Measurements from ENCODE around the gene KCTD11.
A peak's percentile ranks its signal among the peaks of the same experiment; 100 is the strongest.
"Not testable (repeated sequence)": the region's sequence is repeated elsewhere in the genome, so short reads cannot be mapped to it uniquely, and the experiment has no call there.

Gene KCTD11

GRCh38 chr17:7322520-7323194 lies 29.3 kb upstream of the KCTD11 start:
- no peak for DNase-seq (ENCODE audit: low read depth in 1 of 2, low spot score in 1 of 2)

- peak; percentile 50 to 51 for DNase-seq (ENCODE audit: low read depth in 1 of 2, low spot score in 1 of 2)
Measured at GRCh38 chr17:7323731-7324437, 28.1 kb upstream of the KCTD11 start.

- no peak for DNase-seq (ENCODE audit: low read depth in 1 of 2, low spot score in 1 of 2)
Measured at GRCh38 chr17:7324438-7324779, 27.6 kb upstream of the KCTD11 start.

GRCh38 chr17:7325031-7325528 lies 26.9 kb upstream of the KCTD11 start:
- no peak for DNase-seq (ENCODE audit: low read depth in 1 of 2, low spot score in 1 of 2)

GRCh38 chr17:7326186-7326585 lies 25.8 kb upstream of the KCTD11 start:
- DNase-seq (ENCODE audit: low read depth in 1 of 2, low spot score in 1 of 2) = no peak

GRCh38 chr17:7327056-7327455 lies 24.9 kb upstream of the KCTD11 start:
- DNase-seq (ENCODE audit: low read depth in 1 of 2, low spot score in 1 of 2) = no peak

- DNase-seq (ENCODE audit: low read depth in 1 of 2, low spot score in 1 of 2) = no peak
Measured at GRCh38 chr17:7327501-7327900, 24.5 kb upstream of the KCTD11 start.

GRCh38 chr17:7328009-7328408 lies 24.0 kb upstream of the KCTD11 start:
- DNase-seq (ENCODE audit: low read depth in 1 of 2, low spot score in 1 of 2) = no peak

GRCh38 chr17:7328840-7329373 lies 23.1 kb upstream of the KCTD11 start, which contains the start of gene NEURL4:
Gene NEURL4 (minus strand): TSS chr17:7329335. CDS start chr17:7329312, 23 bp downstream.
- DNase-seq (ENCODE audit: low read depth in 1 of 2, low spot score in 1 of 2) = no peak

GRCh38 chr17:7329374-7329996 lies 22.5 kb upstream of the KCTD11 start:
- peak; percentile 89 to 94 for DNase-seq (ENCODE audit: low read depth in 1 of 2, low spot score in 1 of 2)

- peak; percentile 51 to 63 for DNase-seq (ENCODE audit: low read depth in 1 of 2, low spot score in 1 of 2)
Measured at GRCh38 chr17:7329997-7330637, 21.8 kb upstream of the KCTD11 start.

- DNase-seq (ENCODE audit: low read depth in 1 of 2, low spot score in 1 of 2) = no peak
Measured at GRCh38 chr17:7330638-7331015, 21.3 kb upstream of the KCTD11 start.

- DNase-seq (ENCODE audit: low read depth in 1 of 2, low spot score in 1 of 2) = no peak
Measured at GRCh38 chr17:7332111-7332510, 19.9 kb upstream of the KCTD11 start.

GRCh38 chr17:7332600-7333069 lies 19.3 kb upstream of the KCTD11 start:
- DNase-seq (ENCODE audit: low read depth in 1 of 2, low spot score in 1 of 2) = not testable (repeated sequence)

- DNase-seq (ENCODE audit: low read depth in 1 of 2, low spot score in 1 of 2) = no peak
Measured at GRCh38 chr17:7334938-7335538, 16.9 kb upstream of the KCTD11 start.

- not testable (repeated sequence) for DNase-seq (ENCODE audit: low read depth in 1 of 2, low spot score in 1 of 2)
Measured at GRCh38 chr17:7335765-7336164, 16.2 kb upstream of the KCTD11 start.

- peak; percentile 73 for DNase-seq (ENCODE audit: low read depth in 1 of 2, low spot score in 1 of 2)
Measured at GRCh38 chr17:7336240-7337175, 15.5 kb upstream of the KCTD11 start, which contains the start of gene ACAP1. Gene ACAP1 (plus strand): TSS chr17:7336529. CDS start chr17:7336735, 206 bp downstream.

- not testable (repeated sequence) for DNase-seq (ENCODE audit: low read depth in 1 of 2, low spot score in 1 of 2)
Measured at GRCh38 chr17:7337600-7337999, 14.4 kb upstream of the KCTD11 start.

GRCh38 chr17:7340179-7340578 lies 11.8 kb upstream of the KCTD11 start:
- no peak for DNase-seq (ENCODE audit: low read depth in 1 of 2, low spot score in 1 of 2)

- no peak for DNase-seq (ENCODE audit: low read depth in 1 of 2, low spot score in 1 of 2)
Measured at GRCh38 chr17:7341842-7342241, 10.1 kb upstream of the KCTD11 start.
